HG02588 (cell line): ENCODE results near the gene NLRP4.
"Not testable (repeated sequence)": the region's sequence is repeated elsewhere in the genome, so short reads cannot be mapped to it uniquely, and the experiment has no call there.

Experiments used
- ATAC-seq: cut with Tn5 transposase; IDR thresholded peaks from one replicate; pipeline ENCODE4 v1.9.1; 2021; ENCODE audit warnings: mild to moderate bottlenecking, moderate library complexity; ENCODE audit not compliant: unreplicated experiment

NLRP4 gene

DNA sequence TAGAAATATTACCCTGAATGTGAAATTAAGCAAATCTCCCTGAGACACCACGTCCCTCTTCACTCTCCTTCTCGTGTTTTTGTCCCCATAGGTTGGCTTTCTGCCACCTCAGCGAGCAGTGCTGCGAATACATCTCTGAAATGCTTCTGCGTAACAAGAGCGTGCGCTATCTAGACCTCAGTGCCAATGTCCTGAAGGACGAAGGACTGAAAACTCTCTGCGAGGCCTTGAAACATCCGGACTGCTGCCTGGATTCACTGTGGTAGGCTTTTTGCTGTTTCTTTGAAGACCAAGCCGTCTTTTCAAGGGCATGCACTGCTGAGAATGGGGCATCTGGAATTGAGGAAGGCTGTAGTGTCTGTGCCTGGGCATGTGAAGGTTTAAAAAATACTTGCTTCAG lies 34.4 kb downstream of the NLRP4 start:
- ATAC-seq = no peak

DNA sequence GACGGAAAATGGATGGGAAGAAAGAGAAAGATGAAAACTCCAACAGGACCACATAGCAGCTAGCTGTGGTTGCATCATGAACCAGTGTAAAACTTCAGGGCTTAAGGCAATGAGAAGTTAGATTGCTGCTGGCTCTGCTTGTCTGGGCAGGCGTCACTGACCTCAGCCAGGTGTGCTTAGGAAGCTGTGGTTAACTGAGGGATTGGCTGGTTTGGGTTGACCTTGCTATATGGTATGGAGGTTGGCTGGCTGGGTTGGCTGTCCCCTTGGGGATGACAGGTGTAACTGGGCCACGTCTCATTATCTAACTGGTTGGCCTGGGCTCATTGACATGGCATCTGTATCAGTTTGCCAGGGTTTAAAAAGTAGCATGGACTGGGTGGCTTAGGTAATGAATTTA lies 40.9 kb downstream of the NLRP4 start:
- ATAC-seq = no peak

DNA sequence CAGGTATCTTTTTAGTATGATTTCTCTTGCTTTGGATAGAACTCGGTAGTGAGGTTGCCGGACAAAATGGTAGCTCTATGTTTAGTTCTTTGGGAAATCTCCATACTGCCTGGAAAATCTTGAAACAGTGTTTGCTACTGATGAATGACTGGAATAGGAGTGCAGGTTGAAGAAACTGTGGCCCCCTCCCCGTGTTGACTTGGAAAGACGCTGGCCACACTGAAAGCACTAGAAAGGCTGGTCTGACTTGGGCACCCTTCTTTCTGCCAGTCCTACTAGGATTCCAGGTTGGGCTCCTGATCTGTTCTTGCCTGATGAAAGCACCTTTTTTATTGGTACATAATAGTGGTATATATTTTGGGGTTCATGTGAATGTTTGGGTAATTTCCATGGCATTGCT lies 46.3 kb downstream of the NLRP4 start:
- no peak for ATAC-seq

DNA sequence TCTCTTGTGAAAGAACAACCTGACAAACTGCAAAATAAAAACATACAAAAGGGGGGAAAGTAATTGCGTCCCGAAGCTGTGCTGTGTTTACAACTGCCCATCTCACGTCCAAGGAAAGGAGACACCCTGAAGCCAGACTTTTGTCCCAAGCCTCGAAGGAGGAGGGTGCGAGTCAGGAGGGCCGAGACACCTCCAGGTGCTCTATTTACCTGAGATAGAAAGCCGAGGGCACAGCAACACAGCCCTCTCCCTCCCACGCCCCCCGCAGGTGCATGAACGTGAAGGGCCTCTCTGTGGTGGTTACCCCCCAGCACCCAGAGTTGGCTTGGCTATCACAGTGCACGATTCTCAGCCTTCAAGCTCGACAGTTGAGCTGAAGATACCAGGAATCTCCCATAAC lies 62.6 kb downstream of the NLRP4 start:
- no peak for ATAC-seq

DNA sequence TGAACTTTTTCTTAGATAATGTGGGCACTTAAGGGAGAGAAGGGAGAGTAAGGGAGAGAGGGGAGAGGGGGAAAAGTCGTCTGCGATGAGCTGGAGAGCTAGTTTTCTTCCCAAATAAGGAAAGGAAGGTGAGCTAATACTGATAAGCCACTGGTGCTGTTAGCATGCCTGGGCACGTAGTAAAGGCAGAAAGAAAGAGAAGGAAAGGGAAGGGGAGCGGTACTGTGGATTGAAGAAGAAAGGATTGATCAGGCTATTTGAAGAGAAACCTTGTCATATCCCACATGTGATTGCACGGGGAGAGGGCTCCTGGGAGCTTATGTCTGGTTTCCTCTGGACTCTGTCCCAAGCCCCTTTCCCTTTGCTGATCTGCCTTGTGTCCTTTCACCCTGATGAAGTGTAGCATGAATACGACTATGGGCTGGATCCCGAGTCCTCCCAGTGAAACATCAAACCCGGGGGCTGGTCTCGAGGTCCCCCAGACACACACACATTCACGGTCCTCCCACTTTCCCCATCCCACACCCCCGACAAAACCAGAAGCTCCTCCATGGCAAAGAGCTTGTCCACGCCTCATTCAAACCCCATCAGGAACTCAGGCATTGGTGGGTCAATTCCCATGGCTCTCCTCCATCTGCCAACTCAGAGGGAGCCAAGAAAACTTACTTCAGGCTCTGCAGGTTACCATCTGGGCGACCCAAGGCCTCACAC lies 65.2 kb downstream of the NLRP4 start:
- ATAC-seq = no peak

DNA sequence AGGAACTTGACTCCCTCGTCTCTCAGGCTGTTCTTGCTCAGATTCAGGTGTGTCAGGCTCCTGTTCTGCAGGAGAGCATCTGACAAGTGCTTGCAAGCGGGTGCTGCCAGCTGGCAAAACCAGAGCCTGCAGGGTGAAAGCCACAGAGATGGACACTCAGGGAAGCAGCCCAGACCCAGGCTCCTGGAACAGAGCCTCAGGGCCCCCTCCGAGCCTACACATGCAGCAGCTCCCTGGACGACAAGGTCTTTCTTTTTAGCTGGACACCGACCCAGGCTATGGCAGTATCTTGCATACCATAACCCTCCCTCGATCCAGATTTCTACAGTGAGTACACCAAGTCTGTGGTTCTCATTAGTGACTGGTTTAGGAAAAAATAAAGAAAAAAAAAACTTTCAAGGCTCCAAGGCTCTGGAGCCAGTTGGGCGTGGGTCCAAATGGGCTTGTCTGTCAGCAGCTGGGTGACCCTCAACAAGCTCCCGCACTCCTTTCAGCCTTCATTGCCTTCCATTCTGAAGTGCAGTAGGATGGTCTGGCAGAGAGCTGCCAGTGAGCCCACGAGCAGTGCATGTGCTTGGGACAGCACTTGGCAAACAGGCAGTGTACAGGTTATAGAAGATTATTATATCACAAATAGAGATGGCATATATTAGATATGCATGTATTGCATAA lies 65.9 kb downstream of the NLRP4 start:
- ATAC-seq = no peak

DNA sequence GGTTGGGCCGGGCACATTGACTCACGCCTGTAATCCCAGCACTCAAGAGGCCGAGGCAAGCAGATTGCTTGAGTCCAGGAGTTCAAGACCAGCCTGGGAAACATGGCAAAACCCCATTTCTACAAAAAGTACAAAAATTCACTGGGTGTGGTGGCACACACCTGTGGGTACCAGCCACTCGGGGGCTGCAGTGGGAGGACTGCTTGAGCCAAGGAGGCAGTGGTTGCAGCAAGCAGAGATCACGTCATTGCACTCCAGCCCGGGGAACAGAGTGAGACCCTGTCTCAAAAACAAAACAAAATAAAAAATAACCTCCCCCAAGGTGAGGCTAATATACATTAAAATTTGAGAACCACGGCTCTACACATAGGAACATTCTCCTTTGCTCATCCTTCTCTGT lies 70.9 kb downstream of the NLRP4 start:
- no peak for ATAC-seq

DNA sequence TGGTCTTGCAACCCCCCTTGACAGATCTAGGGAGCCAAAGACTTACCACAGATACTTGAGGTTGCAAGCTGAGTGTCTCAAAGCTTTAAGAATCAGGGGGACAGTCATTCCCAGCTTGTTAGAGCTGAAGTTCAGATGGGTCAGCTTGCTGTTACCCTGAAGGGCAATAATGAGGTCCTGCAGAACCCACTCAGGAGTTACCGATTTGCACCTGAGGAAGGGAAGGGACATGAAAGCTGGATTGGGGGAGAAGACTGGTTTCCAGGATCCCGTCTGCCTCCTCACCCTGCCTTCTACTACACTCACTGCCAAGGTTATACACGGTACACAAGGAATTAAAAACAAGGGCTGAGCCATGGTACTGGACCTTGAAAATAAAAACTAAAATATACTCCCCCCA lies 71.4 kb downstream of the NLRP4 start:
- no peak for ATAC-seq

DNA sequence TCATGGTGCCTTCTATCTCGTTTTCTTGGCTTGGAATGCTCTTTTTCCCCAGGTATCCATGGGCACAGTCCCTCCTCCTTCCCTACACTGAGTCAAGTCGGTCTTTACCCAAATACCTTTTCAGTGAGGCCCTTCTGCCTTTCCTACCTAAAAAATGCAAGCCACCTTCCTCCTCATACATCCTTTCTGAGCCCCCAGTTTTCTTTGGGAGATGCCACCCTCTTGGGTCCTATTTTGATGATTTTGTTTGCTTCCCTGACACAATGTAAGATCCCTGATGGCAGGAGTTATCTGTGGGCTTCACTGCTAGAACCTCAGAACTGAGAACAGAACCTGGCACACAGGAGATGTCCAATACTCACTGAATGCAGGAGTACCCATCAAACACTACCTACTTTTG lies 73.5 kb downstream of the NLRP4 start:
- ATAC-seq = no peak

DNA sequence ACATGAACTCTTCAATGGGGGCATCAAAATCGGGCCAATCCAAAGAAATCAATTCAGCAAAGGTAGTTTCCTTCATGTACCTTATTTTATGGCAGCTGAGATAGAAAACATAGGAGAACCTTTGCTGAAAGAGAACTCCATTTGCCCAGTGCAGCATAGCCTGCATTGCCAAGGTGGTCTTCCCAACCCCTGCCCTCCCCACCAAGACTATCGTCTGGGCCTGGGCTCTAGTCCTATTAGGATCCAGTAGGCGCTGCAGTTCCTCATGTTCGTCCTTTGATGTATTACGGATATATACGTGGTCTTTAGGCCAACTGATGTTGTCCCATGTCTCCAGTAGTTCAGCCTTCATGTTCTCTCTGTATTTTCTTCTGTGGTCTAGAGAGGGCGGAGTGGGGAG lies 76.6 kb downstream of the NLRP4 start:
- no peak for ATAC-seq

DNA sequence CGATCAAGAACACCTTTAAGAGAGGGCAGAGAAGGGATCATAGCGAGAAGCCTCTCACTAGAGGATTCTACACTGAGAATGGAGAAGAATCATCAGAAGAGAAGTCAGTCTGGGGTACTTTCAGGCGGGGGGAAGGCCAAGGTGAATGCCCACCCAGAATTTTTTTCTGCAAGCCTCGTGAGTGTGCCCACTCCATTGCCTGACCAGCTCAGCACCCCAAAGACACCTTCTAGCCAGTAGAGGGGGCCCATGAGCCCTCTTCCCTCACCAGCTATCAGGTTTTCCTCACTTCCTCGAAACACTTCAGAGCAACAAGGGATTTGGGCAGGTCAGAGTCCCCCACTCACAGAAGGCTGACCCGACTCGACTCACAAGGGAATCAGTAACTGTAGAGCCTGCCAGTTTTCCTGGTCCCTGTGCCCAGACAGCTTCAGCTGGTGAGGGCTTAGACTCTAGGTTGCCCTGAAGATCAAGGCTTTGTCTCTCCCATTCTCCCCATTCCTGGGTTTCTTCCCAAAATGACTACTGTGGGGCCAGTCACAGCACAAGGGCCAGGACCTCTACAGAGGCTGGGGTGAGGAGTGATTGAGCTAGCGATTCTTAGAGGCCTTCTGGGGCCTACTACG lies 77.4 kb downstream of the NLRP4 start:
- no peak for ATAC-seq

DNA sequence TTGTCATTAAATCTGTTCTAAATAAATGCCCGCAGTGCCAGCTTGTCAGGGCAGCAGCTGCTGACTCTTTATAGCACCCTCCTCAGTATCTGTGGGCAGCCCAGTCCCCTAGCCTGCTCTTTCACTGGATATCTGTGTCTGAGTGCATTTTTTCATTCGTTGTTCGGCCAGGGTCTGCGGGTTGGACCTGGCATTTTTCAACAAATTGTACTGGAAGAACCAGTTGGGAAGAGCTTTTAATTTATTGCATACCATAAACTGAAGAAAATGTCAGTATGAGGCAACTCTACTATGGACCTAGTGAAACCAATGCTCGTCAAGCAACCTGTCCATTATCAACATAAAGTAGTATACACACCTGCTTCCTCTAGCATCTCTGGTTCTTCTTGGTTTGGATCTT lies 87.2 kb downstream of the NLRP4 start:
- no peak for ATAC-seq

DNA sequence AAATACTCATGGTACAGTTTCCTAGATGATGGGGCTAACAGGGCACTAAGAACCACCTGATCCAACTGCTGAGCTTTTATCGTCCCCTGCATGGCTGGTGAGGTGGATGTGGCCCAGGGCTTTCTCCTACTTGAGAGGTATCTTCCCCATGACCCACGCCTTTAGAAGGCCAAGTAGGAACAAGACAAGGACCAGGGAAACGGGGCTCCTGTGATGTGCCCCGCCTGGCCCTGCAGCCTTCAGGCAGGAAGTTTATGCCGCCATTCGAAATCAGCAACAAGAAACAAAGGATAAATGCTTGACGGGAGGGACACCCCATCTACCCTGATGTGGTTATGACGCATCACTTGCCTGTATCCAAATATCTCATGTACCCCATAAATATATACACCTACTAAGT lies 91.7 kb downstream of the NLRP4 start:
- no peak for ATAC-seq

DNA sequence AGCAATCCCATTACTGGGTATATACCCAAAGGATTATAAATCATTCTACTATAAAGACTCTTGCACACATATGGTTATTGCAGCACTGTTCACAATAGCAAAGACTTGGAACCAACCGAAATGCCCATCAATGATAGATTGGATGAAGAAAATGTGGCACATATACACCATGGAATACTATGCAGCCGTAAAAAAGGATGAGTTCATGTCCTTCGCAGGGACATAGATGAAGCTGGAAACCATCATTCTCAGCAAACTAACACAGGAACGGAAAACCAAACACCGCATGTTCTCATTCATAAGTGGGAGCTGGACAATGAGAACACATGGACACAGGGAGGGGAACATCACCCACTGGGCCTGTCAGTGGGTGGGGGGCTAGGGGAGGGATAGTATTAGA lies 92.9 kb downstream of the NLRP4 start:
- ATAC-seq = not testable (repeated sequence)

DNA sequence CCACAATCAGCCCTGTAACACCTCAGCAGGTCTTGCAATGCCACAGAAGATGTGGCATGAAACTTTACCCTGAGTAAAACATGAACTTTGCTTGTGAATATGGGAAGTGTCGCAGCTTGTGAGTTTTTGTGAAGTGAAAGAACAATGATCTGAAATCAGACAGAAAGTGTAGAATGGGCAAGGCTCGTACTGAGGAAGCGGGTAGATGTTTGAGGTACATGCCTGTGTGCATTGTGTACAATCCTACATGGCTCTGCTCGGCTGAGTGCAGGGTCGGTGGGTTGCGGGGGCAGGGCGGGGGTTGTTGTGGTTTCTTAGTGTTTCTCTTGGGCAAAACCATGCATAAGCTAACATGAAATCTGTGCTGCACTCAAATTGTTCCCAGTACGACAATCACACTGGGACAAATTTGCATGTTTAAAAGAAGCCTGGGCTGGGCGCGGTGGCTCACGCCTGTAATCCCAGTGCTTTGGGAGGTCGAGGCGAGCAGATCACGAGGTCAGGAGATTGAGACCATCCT lies 94.7 kb downstream of the NLRP4 start:
- ATAC-seq = no peak
